Panc1 (cell line): ENCODE measurements around the gene MYO1H. TPM values are rescaled to one million over a fixed set of nuclear protein-coding genes. Genes with fewer than 3 reads are reported as not detected.

Experiments
- ATAC-seq: fragments of 200-7000 bp; cut with Tn5 transposase; 2 replicates; pipeline ENCODE4 v1.9.1; 2020; ENCODE audit warnings: mild to moderate bottlenecking, moderate library complexity
- BruUV-seq: library from RNA; stranded (reverse); fragments of 400-500 nt; replicated peaks from 2 replicates; lab custom pipeline; 2021; lab: Mats Ljungman, UMichigan
- CTCF ChIA-PET: fragments of 300-600 bp; sonication (Branson Sonifier 250); formaldehyde crosslinking; loops from one replicate; lab custom pipeline; 2022; ENCODE audit warnings: antibody characterized with exemption; lab: Charles Lee
- POLR2A ChIA-PET: fragments of 300-600 bp; sonication (Branson Sonifier 250); formaldehyde crosslinking; loops from one replicate; lab custom pipeline; 2022; ENCODE audit warnings: antibody characterized with exemption; lab: Charles Lee
- DNase-seq: peaks from one replicate; pipeline ENCODE4 v3.0.0-alpha.2; 2010; ENCODE audit warnings: low read depth, low spot score
- H3K27ac ChIP-seq: 2 replicates; pipeline ENCODE4 v1.5.1; 2011; ENCODE audit warnings: mild to moderate bottlenecking, low read length, inconsistent platforms
- H3K27me3 ChIP-seq: fragments of 200-500 bp; sonication (Bioruptor generic); 2 replicates; pipeline ENCODE4 v1.6.0; 2014; ENCODE audit warnings: low read length, inconsistent platforms; ENCODE audit not compliant: control insufficient read depth, insufficient read depth
- H3K36me3 ChIP-seq: fragments of 200-500 bp; sonication (Bioruptor generic); 2 replicates; pipeline ENCODE4 v1.5.1; 2014; ENCODE audit warnings: inconsistent platforms, mild to moderate bottlenecking, low read length, moderate library complexity; ENCODE audit not compliant: control insufficient read depth, insufficient read depth
- H3K4me1 ChIP-seq: 2 replicates; pipeline ENCODE4 v1.5.1; 2011; ENCODE audit warnings: inconsistent platforms, mild to moderate bottlenecking, low read length, moderate library complexity; ENCODE audit not compliant: control insufficient read depth, insufficient read depth
- H3K4me3 ChIP-seq, 2 experiments: 2 replicates each; pipeline ENCODE4 v1.5.1; 2011 to 2012; ENCODE audit warnings: low read depth in 2 of 2, low read length in 2 of 2, mild to moderate bottlenecking in 2 of 2, inconsistent platforms in 1 of 2, moderate library complexity in 1 of 2
- H3K9me3 ChIP-seq: fragments of 200-500 bp; sonication (Bioruptor generic); 2 replicates; pipeline ENCODE4 v1.5.1; 2014; ENCODE audit warnings: low read depth, mild to moderate bottlenecking, inconsistent platforms, low read length, moderate library complexity; ENCODE audit not compliant: control insufficient read depth, insufficient read depth
- CTCF ChIP-seq: fragments of 450-650 bp; IDR thresholded peaks from 2 replicates; pipeline ENCODE4 v1.5.1; 2017; ENCODE audit warnings: mild to moderate bottlenecking
- POLR2AphosphoS5 ChIP-seq: IDR thresholded peaks from 2 replicates; pipeline ENCODE4 v1.6.1; 2012; ENCODE audit warnings: mild to moderate bottlenecking, low read depth, low read length, moderate library complexity
- REST ChIP-seq, 2 experiments: IDR thresholded peaks; 2 replicates each; pipeline ENCODE4 v1.6.1; 2011 to 2012; ENCODE audit warnings: low read depth in 2 of 2, control low read depth in 1 of 2, low read length in 1 of 2, mild to moderate bottlenecking in 1 of 2, moderate library complexity in 1 of 2; ENCODE audit not compliant: insufficient read depth in 1 of 2
- SIN3A ChIP-seq: IDR thresholded peaks from 2 replicates; pipeline ENCODE4 v1.6.1; 2012; ENCODE audit warnings: low read depth, mild to moderate bottlenecking, low read length, moderate library complexity, borderline replicate concordance; ENCODE audit not compliant: insufficient read depth
- TCF7L2 ChIP-seq: IDR thresholded peaks from 2 replicates; pipeline ENCODE4 v1.6.1; 2011; ENCODE audit warnings: mild to moderate bottlenecking, low read depth, low read length, inconsistent platforms
- in situ Hi-C: cut with HindIII; loops from 2 replicates; pipeline ENCODE4 v1.10.0; 2016; ENCODE audit warnings: low sequenced_read_pairs, low pct_unique_long_range_greater_than_20kb
- intact Hi-C: fragments of 100-400 bp; cut with micrococcal nuclease; formaldehyde crosslinking; loops from one replicate; pipeline ENCODE4 v1.10.0; 2022; ENCODE audit not compliant: unreplicated experiment
- total RNA-seq: library from RNA; stranded (reverse); gene quantifications from one replicate; pipeline ENCODE4 v1.2.1, GENCODE V29; 2021; ENCODE audit not compliant: unreplicated experiment

Gene MYO1H
- total RNA-seq, 1 experiment from 2014 or later = not detected

DNA sequence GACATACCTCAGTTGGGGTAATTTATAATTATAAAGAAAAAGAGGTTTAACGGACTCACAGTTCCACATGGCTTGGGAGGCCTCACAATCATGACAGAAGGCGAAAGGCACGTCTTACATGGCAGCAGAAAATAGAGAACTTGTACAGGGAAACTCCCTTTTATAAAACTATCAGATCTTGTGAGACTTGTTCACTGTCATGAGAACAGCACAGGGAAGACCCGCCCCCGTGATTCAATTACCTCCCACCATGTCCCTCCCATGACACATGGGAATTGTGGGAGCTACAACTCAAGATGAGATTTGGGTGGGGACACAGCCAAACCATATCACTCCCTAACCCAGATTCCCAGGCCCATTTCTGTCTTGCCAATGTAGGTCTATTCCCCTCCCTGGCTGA lies 22.1 kb downstream of the MYO1H start:
- Histone ChIP-seq H3K27ac (no peak overlapping the region), H3K36me3 (no peaks in the 10 kb centered on the region), H3K9me3 (no peaks in the 10 kb centered on the region), H3K4me3 (no peak overlapping the region), H3K4me1 (no peaks in the 10 kb centered on the region), H3K27me3 (peaks cover 21% of the 10 kb centered on the region)
- TF ChIP-seq TCF7L2 (no peak), CTCF (no peak), POLR2AphosphoS5 (no peak), REST (IDR thresholded peaks at IDR 0.05; ENCODE audit: insufficient read depth in 1 of 2, low read depth in 2 of 2, low read length in 1 of 2) (no peak), SIN3A (no peak)
- ChIA-PET POLR2A (no interaction called here), CTCF (no interaction called here)
- ATAC-seq = no peak
- intact Hi-C loops = no loop called here
- BruUV-seq = no TSS peak
- in situ Hi-C loops = no loop called here
- DNase-seq = no peak

DNA sequence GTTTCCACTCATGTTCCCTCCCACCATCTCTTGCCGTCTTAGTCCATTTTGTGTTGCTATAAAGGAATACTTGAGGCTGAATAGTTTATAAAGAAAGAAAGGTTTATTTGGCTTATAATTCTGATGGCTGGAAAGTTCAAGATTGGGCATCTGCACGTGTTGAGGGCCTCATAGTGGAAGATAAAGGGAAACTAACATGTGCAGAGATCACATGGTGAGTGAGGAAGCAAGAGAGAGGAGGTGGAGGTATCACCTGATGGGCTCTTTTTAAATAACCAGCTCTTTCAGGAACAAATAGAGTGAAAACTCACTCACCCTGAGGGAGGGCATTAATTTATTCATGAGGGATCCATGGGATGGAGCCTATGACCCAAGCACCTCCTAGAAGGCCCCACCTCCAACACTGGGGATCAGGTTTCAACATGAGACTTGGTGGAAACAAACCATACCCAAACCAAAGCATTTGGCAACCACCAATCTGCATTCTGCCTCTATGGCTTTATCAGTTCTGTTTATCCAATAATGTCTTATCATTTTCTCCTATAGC lies 29.5 kb downstream of the MYO1H start:
- H3K36me3 ChIP-seq = no peaks in the 10 kb centered on the region
- CTCF ChIA-PET = no interaction called here
- DNase-seq = no peak
- TF ChIP-seq TCF7L2 (no peak), SIN3A (no peak), CTCF (no peak), POLR2AphosphoS5 (no peak), REST (IDR thresholded peaks at IDR 0.05; ENCODE audit: insufficient read depth in 1 of 2, low read depth in 2 of 2, low read length in 1 of 2) (no peak)
- H3K9me3 ChIP-seq = no peaks in the 10 kb centered on the region
- no peak for ATAC-seq
- in situ Hi-C loops (no loop called here), intact Hi-C loops (no loop called here)
- H3K4me1 ChIP-seq = no peaks in the 10 kb centered on the region
- no TSS peak for BruUV-seq
- H3K4me3 ChIP-seq = no peak overlapping the region
- POLR2A ChIA-PET = no interaction called here
- peaks cover 24% of the 10 kb centered on the region for H3K27me3 ChIP-seq
- no peak overlapping the region for H3K27ac ChIP-seq
